ENCODE results near the gene CENPM. TPM values are rescaled to one million over a fixed set of nuclear protein-coding genes. Genes with fewer than 3 reads are reported as not detected.

CENPM gene, protein sequence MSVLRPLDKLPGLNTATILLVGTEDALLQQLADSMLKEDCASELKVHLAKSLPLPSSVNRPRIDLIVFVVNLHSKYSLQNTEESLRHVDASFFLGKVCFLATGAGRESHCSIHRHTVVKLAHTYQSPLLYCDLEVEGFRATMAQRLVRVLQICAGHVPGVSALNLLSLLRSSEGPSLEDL
- polyA plus RNA-seq (ENCODE audit: insufficient read length): 5.6 TPM

DNA sequence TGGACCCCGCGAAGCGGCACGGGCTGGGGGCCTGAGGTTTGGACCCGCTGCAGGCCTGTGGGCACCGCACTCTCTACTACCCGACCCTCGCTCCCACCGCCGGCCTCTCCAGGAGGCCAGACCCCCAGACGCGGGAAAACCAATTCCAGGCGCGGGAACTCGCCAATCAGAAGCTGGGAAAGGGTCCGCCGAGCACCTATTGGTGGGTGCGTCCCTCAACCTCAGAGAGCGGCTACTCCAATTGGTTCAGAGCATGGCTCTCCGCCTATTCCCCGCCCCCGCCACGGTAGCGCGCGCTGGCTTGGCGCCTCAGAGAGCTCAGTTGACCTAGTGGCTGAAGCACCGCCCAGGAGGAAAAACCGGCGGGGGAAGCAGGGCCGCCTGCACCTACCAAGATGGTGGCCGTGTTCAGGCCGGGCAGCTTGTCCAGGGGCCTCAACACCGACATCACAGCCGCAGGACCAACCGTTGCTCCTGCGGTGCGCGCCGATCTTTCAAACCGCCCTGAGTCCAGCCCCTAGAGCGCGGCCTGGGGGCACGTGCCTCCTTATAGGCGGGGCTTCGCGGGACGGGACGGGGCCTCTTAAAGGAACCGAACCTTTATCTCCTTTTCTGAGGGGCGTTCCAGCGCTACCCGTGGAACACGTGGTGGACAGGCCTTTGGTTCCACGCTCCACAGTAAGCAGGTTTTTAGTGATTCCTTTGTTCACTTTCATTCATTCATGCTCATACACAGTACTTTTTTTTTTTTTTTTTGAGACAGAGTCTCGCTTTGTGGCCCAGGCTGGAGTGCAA is at the start of gene CENPM:
CENPM (minus strand) TSS at position 524 of the 795 bp plus-strand sequence; CDS start at position 448, 76 bp downstream.
- DNase-seq: peak; percentile 94

DNA sequence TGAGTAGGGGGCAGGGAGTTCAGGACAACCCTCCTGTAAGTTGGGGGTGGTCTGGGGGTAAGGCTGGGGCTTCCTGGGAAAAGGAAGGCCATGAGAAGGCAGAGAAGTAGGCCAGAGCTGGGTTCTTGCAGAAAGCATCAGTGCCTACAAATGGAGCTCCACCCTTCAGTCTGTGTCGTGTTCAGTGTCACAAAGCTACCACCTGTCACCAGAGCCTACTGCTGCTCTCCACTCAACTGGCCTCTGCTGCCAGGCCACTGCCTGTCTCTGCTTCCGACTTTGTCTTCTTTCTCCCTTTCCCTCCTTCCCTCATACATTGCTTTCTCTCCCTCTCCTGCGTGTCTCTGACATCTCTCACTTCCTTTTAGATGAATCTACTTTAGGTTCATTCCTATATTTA is 48.3 kb upstream of the CENPM start:
- DNase-seq: no peak

DNA sequence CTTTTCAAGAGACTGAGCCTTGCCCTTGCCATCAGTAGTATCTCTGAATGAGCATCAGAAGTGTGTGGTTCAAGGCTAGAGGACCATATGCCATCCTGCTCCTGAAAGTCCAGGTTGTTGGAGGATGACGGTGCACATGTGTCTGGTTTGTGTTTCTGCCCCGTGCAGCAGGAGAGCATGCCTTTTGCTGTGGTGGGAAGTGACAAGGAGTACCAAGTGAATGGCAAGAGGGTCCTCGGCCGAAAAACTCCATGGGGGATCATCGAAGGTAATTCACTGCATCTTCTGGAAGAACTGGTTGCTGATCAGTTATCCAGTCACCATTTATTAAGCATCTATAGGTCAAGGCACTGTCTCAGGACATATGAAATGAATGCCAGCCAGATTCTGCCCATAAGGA is 45.5 kb upstream of the CENPM start:
- DNase-seq: no peak

DNA sequence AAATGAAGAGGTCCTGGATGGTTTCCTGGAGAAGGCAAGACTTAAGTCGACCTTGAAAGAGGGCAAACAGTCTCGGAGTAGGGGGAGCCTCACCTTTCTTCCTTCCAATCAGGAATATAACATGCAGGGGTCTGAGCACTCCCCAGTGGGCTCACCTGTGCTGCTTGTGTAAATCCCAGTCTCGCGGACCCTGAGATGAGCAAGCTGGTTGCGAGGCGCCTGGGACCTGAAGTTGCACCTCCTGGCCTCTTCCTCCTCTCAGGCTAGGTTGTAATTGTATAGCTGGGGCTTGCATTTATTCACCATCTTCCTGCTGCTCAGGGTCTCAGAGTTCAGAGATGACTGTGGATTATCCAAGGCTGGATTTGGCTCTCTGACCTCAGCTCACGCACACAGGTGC is 44.2 kb upstream of the CENPM start:
- DNase-seq: no peak

DNA sequence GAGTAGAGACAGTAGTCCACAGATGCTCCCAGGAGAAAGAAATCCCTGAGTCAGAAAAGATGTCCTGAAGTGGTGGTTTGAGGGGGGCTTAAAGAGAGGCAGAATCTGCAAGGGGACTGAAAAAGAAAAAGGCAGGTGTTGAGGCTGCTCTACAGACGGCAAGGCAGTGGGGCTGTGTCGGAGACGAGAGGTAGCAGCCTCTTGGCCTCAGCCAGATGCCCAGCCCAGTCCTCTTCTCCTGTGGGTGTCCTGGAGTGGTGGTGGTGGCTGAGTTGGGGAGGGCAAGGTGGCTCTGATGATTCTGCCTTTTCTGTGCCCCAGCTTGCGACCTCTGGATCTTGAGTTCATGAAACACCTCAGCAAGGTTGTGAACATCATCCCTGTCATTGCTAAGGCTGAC is 42.3 kb upstream of the CENPM start:
- DNase-seq: no peak

DNA sequence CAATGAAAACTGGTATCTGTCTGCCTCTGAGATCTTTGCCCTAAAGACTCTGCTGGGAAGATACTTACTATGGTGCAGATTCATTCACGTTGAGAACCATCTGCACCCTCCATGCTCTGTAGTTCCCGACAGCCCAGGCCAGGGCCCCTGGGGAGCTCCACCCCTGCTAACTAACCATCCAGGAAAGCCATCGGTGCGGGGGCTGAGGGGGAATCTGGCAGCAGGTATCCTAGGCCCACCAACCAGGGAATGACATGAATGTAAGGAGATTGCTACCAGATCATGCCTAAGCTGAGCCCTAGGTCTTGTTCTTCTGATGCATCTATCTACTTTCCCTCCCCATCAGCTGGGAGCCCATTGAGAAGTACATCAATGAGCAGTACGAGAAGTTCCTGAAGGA is 40.3 kb upstream of the CENPM start:
- DNase-seq: no peak

DNA sequence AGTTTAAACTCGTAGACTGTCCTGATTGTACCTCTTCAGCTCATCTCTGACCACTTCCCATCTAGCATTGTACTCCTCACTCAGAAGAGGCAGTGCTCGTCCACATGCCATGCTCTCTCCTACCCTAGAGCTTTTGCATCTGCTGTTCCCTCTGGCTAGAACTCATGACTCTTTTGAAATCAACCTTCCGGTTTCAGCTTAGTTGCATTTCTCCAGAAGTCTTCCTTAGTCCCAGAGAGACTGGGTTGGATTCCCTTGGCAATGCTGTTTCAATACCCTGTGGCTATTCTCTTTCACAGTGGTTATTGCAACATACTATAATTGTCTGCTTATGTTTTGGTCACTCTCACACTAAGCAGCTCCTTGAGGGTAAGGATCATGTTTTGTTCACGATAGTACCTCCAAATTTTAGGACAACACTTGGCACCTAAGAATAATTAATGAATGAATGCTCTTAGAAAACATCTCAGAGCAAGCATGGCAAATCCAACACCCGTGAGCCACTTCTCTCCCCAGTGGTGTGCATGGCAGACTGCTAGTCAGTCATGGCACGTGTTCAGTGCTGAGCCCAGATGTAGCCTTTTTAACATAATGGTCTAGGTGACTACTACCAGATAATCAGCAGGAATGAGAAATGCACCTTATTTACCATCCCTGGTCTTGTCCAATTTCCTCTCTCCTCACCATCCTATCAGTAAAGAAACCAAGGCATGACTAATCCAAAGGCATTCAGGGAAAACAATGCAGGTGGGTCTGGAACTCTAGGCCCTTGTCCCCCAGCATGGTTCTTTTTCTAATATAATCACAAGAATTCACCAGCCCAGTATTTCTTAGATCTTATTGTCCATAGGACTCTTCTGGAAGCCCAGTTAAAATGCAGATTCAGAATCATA is 36.8 kb upstream of the CENPM start:
- no peak for DNase-seq

DNA sequence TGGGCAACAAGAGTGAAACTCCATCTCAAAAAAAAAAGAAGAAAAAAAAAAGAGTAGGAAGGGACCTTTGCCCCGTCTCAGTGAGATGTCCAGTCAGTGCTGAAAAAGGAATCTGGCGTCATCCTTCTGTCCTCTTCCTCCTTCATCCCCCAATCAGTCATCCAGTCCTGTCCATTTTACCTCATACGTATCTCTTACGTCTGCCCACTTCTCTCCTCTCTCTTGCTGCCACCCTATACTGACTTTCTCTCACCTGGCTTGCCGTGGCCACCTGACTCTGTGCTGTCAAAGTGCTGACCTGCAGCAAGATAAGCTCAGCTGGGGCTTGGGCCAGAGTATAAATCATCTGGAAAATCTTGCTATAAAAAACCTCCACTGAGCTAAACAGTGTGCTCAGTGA is 35.9 kb upstream of the CENPM start:
- DNase-seq: no peak

DNA sequence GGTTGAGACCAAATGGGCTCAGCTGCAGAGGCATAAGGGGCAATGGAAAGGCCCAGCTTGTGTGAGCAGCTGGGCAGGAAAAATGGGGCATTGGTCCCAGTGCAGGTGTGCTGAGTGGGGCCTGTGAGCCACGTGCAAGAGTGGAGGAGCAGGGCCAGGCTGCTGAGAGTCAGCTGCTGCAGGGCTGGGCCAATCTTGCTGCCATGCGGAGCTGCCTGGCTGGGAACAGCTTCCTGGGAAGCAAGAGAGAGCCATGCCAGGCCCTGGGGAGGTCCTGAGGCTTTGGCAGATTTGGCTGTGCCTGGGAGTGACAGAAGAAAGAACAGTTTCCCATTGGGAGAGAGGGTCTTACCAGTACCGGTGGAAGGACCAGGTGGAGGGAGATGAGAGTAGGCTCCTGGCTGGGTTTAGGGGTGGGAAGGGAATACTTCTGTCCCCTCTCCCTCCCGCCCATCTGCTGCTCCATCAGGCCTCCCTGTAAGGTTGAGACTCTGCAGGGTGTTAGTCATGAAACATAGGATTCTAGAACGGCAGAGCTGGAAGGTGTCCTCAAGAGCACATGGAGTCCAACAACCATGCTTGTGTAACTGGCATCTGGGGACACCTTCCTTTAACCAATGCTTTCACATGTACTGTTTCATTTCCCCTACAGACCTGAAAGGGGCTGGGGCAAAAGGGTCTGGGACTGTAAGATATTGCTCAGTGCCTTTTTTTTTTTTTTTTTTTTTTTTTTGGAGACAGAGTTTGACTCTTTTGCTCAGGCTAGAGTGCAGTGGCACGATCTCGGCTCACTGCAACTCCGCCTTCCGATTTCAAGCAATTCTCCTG is 32.7 kb upstream of the CENPM start:
- no peak for DNase-seq

DNA sequence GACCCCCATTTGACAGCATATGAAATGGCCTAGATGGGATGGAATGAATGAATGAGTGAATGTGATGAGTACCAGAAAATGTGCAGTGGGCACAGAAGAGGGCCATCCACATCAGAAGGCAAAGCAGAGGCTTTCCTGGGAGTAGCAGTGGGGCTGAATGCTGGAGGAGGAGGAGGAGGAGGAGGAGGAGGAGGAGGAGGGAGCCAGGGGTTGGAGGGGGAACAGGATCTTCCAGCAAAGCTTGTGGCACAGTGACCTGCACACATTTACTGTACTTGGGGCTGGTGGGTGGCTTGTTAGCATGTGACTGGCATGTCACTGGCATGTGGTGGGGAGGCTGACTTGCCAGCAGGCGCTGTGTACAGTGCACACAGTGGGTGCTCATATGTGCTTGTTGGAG is 31.8 kb upstream of the CENPM start:
- DNase-seq: no peak

DNA sequence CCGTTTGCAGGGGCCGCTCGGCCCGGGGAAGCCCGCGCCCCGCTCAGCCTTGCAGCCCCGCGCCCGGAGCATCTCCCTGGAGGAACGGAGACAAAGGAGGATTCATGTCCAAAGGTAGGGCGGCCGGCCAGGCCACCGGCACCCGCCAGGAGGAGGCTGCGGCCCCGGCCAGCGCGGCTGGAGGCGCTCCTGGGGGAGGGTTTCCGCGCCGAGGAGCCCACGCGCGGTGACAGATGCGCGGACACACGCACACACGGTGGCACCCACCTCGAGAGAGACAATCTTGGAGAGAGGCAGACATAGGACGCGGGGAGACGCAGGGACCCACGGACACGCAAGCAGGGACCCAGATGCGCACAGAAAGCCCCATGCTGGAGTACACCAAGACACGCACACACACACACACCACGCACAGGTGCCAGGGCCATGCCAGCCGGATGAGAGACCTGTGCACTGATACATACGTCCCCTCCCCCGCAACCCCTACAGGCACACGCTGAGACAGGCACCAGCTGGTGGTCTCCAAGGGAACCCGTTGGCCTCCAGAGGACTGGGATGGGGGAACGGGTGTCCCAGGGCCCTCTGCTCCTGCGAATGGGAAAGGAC is 30.1 kb upstream of the CENPM start:
- DNase-seq: no peak

DNA sequence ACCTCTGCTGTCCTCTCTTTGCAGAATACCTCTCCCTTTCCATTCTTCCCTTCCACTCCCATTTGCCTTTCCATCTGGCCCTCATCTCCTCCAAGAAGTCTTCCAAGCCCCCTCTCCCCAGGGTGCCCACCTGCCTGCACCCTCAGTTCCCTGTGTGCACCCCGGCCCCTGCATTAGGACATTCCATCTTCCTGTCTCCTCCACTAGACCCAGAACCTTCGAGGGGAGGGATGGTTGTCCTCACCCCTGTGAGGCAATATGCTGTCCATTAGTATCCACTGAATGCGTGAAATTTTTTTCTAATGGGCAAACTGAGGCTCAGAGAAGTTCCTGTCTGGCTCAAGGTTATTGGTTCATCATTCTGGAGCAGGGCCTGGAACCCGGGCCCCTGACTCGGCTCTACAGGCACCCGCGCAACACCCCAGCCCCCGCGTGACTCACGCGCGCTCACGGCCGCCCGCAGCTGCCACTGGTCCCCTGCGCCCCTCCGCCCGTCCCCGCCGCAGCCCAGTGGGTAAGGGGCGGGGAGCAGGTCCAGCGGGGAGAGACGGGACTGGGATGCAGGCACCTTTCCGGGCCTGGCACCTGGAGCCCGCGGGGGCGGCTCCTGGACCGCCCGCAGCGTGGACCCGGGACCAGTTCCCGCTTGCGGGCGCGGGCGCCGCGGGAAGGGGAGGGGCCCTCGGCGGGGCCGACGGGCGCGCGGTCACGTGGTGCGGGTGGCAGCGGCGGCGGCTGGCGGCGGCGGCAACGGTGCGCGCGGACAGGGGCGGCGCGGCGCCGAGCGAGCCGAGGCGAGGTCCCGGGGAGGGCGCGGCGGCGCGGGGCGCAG is 29.3 kb upstream of the CENPM start:
- DNase-seq: no peak

DNA sequence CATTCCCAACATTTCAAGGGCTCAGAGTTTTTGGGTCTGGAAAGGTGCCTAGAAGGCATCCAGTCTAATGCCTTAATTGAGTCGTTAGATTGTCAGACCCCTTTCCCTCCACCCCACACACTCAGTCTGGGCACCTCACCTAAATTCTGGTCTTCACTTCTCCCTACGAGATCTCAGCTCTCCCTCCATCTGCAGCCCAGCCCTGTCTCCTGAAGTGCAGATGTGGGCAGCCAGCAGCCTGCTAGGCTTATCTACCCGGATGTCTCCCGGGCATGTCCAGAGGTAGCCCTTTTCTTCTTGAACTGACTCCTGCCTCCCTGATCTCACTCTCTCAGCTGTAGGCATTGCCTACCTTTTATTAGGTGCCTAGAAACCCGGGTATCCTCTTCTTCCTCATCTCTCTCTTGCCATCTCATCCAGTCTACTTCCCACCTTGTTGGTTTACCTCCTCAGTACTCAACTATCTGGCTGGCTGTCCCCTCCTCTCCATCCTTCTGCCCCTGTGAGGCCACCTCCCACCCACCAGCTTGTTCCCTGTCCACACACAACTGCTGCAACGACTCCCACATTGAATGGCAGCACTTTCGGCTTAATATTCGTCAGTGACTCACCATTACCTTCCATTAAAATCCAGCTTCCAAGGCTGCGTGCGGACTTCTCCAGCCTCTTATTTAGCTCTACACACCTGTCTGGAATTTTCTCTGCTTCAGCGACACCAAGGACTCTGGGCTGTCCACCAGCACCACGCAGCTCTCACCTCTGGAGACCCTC is 28.5 kb upstream of the CENPM start:
- DNase-seq: no peak

DNA sequence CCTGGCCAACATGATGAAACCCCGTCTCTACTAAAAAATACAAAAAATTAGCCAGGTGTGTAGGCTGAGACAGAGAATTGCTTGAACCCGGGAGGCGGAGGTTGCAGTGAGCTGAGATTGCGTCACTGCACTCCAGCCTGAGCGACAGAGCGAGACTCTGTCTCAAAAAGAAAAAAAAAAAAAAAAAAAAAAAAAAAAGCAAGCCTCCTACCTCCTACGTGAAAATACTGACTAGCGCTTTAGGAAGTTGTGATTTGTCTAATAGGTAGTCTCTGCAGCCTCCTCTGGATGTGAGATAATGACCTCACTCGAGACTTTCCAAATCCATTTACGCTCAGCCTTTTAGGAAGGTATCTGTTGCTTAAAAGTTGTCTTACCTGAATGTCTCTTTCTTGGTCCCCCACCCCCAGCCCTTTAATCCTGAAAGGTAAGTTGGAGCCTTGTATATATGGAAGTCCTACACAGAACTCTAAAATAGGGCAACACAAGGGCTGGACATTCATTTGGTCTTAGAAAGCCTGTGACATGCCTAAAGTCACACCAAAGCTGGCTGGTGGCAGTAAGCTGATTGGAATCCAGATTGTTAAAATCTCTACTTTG is 27.8 kb upstream of the CENPM start:
- no peak for DNase-seq

DNA sequence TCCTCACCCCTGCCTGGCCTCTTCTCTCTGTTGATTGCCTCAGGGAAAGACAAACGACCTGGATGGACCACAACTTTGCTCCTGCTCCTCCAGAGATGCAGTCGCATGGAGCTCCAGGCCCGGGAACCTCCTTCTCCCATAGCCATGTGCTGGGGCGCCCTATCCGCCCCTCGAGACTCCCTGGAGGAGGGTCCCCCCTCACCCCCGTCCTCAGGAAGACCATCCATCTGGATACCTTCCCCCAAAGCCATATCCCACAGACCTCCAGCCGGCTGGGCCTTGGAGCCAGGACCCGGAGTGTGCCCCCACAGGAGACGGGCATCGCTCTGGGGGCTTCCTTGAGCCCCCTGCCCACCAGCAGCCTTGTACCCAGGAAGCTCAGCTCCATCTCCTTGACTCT is 24.5 kb upstream of the CENPM start:
- DNase-seq: no peak

DNA sequence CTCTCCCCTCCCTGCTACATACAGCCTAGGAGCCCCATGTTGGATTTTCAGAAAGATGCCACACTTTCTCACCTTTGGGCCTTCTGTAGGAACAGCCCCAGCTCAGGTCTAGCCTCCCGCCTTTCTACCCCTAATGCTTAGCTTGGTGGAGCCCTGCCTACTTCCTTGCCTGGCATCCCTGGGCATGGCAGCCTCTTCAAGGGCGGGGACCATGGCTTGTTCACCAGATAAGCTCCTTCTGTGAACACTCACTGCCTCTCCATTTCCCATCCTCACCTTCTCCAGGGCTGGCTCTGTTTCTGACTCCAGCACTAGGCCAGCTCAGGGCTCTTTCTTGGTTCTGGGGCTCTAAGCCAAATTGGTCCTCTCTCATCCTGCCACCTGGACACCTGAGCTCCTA is 23.6 kb upstream of the CENPM start:
- DNase-seq: no peak

DNA sequence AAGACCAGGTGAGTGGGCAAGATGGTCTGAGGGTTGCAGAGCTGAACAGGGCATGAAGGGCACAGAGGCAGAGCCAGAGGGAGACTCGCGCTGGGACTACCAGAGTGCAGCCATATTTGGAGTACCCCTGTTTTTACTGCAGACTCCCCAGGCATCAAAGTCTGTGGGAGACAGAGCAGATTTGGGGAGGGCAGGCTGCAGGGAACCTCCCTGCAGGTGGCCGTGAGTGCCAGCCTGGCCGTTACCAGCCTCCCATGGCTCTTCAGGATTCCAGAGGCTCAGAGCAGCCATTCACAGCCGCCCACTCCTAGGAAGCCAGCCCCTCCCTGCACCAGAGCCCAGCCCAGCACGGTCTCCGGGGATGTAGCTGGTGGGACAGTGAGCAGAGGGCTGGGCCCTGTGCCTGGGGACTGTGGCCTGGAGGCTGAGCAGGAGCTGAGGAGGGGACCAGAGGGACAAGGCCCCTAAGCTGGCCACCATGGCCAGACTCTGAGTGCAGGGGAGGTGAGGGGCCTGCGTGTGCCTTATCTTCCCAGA is 22.2 kb upstream of the CENPM start, which contains the start of gene SEPTIN3:
SEPTIN3 (plus strand) TSS at position 334 of the 537 bp plus-strand sequence. CDS start 2,050 bp downstream, outside the sequence.
- no peak for DNase-seq

DNA sequence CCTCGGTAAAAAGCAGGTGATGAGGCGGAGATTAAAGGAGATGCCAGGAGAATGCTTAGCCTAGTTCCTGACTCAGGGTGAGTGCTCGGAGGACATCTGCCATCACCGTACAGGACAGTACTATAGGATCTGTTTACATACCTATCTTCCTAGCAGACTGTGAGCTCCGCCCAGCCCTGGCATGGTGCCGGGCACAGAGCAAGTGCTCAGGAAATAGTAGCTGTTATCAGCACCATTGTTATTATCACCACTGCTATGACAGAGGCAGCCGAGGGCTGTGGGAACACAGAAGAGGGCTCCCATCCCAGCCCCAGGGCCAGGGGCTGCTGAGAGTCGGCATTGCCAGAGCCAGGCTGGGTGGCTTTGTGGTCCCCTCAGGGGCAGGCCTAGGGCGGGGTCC is 21.6 kb upstream of the CENPM start:
- no peak for DNase-seq

DNA sequence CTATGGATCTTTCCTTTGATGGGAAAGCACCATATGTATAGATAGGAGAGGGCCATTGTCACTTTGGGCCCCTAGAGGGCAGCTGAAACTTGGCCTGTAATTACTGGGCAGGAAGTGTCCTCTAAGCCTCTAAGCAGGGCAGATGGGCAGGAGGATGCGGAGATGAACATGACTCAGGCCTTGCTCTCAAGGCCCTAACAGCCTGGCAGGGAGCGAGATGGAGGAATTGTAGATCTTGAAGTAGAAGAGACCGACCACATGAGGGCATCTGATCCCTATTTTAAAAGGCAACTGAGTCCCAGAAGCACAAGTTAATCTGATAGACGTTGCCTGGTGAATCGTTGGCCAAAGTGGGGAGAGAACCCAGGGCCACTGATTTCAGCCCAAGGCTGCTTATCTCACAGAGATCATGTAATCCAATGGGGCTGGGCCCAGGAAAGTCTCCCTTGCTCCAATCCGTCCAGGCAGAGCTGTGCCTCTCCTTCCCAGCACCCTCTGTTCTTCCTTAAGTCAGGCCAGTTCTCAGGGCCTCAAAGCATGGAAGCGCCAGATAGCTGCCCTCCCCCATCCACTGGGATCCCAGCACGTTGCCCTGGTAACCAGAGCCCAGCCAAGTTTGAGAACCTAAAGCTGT is 19.8 kb upstream of the CENPM start:
- DNase-seq: peak; percentile 40
